Measurements from ENCODE around the gene GRIP1.

The GRIP1 gene

GRCh38 chr12:66653796-66654195 lies 25.1 kb downstream of the GRIP1 start:
- in situ Hi-C loops (cut with MboI; ENCODE audit: low sequenced_read_pairs): no loop called here

GRCh38 chr12:66648033-66648735 lies 30.7 kb downstream of the GRIP1 start:
- in situ Hi-C loops (cut with MboI; ENCODE audit: low sequenced_read_pairs): loop anchor here (25.0 kb wide), 1 partner anchor 89 kb away; no protein-coding TSS in a partner anchor

- in situ Hi-C loops (cut with MboI; ENCODE audit: low sequenced_read_pairs): loop anchor here (25.0 kb wide), 1 partner anchor 90 kb away; no protein-coding TSS in a partner anchor
Observed at GRCh38 chr12:66647034-66647691, 31.7 kb downstream of the GRIP1 start.

- in situ Hi-C loops (cut with MboI; ENCODE audit: low sequenced_read_pairs): loop anchor here (25.0 kb wide), 1 partner anchor 93 kb away; no protein-coding TSS in a partner anchor
Observed at GRCh38 chr12:66644151-66644550, 34.7 kb downstream of the GRIP1 start.

GRCh38 chr12:66640691-66641460 lies 38.0 kb downstream of the GRIP1 start:
- in situ Hi-C loops (cut with MboI; ENCODE audit: low sequenced_read_pairs): loop anchor here (25.0 kb wide), 1 partner anchor 96 kb away; no protein-coding TSS in a partner anchor

GRCh38 chr12:66638666-66639065 lies 40.2 kb downstream of the GRIP1 start:
- in situ Hi-C loops (cut with MboI; ENCODE audit: low sequenced_read_pairs): loop anchor here (25.0 kb wide), 1 partner anchor 99 kb away; no protein-coding TSS in a partner anchor

GRCh38 chr12:66637699-66638301 lies 41.1 kb downstream of the GRIP1 start:
- in situ Hi-C loops (cut with MboI; ENCODE audit: low sequenced_read_pairs): loop anchor here (25.0 kb wide), 1 partner anchor 100 kb away; no protein-coding TSS in a partner anchor

- in situ Hi-C loops (cut with MboI; ENCODE audit: low sequenced_read_pairs): loop anchor here (25.0 kb wide), 1 partner anchor 101 kb away; no protein-coding TSS in a partner anchor
Observed at GRCh38 chr12:66636771-66637170, 42.1 kb downstream of the GRIP1 start.

- in situ Hi-C loops (cut with MboI; ENCODE audit: low sequenced_read_pairs): loop anchor here (25.0 kb wide), 1 partner anchor 104 kb away; no protein-coding TSS in a partner anchor
Observed at GRCh38 chr12:66633676-66634075, 45.2 kb downstream of the GRIP1 start.

- in situ Hi-C loops (cut with MboI; ENCODE audit: low sequenced_read_pairs): loop anchor here (25.0 kb wide), 1 partner anchor 108 kb away; no protein-coding TSS in a partner anchor
Observed at GRCh38 chr12:66629138-66629870, 49.6 kb downstream of the GRIP1 start.

- in situ Hi-C loops (cut with MboI; ENCODE audit: low sequenced_read_pairs): loop anchor here (25.0 kb wide), 1 partner anchor 109 kb away; no protein-coding TSS in a partner anchor
Observed at GRCh38 chr12:66627988-66628317, 50.9 kb downstream of the GRIP1 start.

- in situ Hi-C loops (cut with MboI; ENCODE audit: low sequenced_read_pairs): loop anchor here (25.0 kb wide), 1 partner anchor 110 kb away; no protein-coding TSS in a partner anchor
Observed at GRCh38 chr12:66627270-66627987, 51.4 kb downstream of the GRIP1 start.

GRCh38 chr12:66624806-66625205 lies 54.1 kb downstream of the GRIP1 start:
- in situ Hi-C loops (cut with MboI; ENCODE audit: low sequenced_read_pairs): loop anchor here (25.0 kb wide), 1 partner anchor 112 kb away; no protein-coding TSS in a partner anchor

GRCh38 chr12:66623455-66623854 lies 55.4 kb downstream of the GRIP1 start:
- in situ Hi-C loops (cut with MboI; ENCODE audit: low sequenced_read_pairs): no loop called here

- in situ Hi-C loops (cut with MboI; ENCODE audit: low sequenced_read_pairs): no loop called here
Observed at GRCh38 chr12:66620688-66621087, 58.2 kb downstream of the GRIP1 start.

GRCh38 chr12:66620026-66620425 lies 58.9 kb downstream of the GRIP1 start:
- in situ Hi-C loops (cut with MboI; ENCODE audit: low sequenced_read_pairs): no loop called here

- in situ Hi-C loops (cut with MboI; ENCODE audit: low sequenced_read_pairs): no loop called here
Observed at GRCh38 chr12:66617991-66618390, 60.9 kb downstream of the GRIP1 start.

GRCh38 chr12:66612090-66612775 lies 66.6 kb downstream of the GRIP1 start:
- in situ Hi-C loops (cut with MboI; ENCODE audit: low sequenced_read_pairs): no loop called here

- in situ Hi-C loops (cut with MboI; ENCODE audit: low sequenced_read_pairs): no loop called here
Observed at GRCh38 chr12:66607147-66607546, 71.7 kb downstream of the GRIP1 start.
